BJ (cell line): Measurements from ENCODE around the gene HOMER3. TPM values are rescaled to one million over a fixed set of nuclear protein-coding genes. Genes with fewer than 3 reads are reported as not detected.

Source experiments
- CTCF ChIA-PET: fragments of 350-600 bp; formaldehyde crosslinking; extraction: SDS; loops from one replicate; lab custom pipeline; 2021; ENCODE audit warnings: antibody characterized with exemption, inconsistent platforms; lab: Yijun Ruan, JAX
- POLR2A ChIA-PET: fragments of 300-600 bp; sonication (Branson Sonifier 250); formaldehyde crosslinking; extraction: SDS; loops from one replicate; lab custom pipeline; 2021; ENCODE audit warnings: antibody characterized with exemption; lab: Charles Lee
- DNase-seq: peaks from one replicate; pipeline ENCODE4 v3.0.0-alpha.2; 2011; ENCODE audit warnings: low read depth
- H3K27me3 ChIP-seq: 2 replicates; pipeline ENCODE4 v1.6.0; 2011; ENCODE audit warnings: low read length; ENCODE audit not compliant: control insufficient read depth, insufficient read depth
- H3K36me3 ChIP-seq: 2 replicates; pipeline ENCODE4 v1.5.1; 2011; ENCODE audit warnings: low read length; ENCODE audit not compliant: control insufficient read depth, insufficient read depth
- H3K4me3 ChIP-seq: 2 replicates; pipeline ENCODE4 v1.5.1; 2011; ENCODE audit warnings: low read depth, mild to moderate bottlenecking, control low read depth, low read length
- polyA plus RNA-seq: library from polyadenylated mRNA; depleted of rRNA; stranded (reverse); fragments of >200 nt; gene quantifications from 2 replicates; pipeline ENCODE4 v1.2.3, GENCODE V29; 2011; rRNA removed
- TF ChIP-seq, protein P1 (sequence below): IDR thresholded peaks from 2 replicates; pipeline ENCODE4 v1.5.1; 2011; ENCODE audit warnings: low read depth, mild to moderate bottlenecking, control low read depth, inconsistent platforms, low read length, moderate library complexity; ENCODE audit not compliant: insufficient read depth

Gene HOMER3
- polyA plus RNA-seq, 1 experiment: 55.3 TPM

DNA sequence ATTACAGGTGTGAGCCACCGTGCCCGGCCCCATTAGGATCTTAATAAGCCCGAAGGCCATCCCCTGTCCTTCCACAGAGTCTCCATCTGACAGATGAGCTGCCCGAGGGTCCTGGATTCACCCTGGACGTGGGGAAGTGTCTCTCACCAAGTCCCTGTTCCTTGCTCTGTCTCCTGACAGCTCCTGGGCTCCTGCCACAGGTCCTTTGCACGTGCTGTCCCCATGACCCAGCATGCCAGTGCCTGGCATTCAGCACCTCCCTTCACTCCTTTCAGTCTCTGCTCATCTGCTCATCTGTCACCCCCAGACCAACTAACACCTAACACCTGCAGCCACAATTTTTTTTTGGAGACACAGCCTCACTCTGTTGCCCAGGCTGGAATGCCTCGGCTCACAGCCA is 59.5 kb downstream of the HOMER3 start:
- POLR2A ChIA-PET: no interaction called here
- Histone ChIP-seq H3K36me3 (no peaks in the 10 kb centered on the region; the same call in 1 of the 2 replicates), H3K4me3 (no peak overlapping the region), H3K27me3 (no peaks in the 10 kb centered on the region)
- CTCF ChIA-PET: interaction anchor here (2.4 to 2.8 kb wide), 2 partner anchors 11 to 105 kb away, joined by 8 read pairs; no protein-coding TSS in a partner anchor
- TF ChIP-seq, protein P1, sequence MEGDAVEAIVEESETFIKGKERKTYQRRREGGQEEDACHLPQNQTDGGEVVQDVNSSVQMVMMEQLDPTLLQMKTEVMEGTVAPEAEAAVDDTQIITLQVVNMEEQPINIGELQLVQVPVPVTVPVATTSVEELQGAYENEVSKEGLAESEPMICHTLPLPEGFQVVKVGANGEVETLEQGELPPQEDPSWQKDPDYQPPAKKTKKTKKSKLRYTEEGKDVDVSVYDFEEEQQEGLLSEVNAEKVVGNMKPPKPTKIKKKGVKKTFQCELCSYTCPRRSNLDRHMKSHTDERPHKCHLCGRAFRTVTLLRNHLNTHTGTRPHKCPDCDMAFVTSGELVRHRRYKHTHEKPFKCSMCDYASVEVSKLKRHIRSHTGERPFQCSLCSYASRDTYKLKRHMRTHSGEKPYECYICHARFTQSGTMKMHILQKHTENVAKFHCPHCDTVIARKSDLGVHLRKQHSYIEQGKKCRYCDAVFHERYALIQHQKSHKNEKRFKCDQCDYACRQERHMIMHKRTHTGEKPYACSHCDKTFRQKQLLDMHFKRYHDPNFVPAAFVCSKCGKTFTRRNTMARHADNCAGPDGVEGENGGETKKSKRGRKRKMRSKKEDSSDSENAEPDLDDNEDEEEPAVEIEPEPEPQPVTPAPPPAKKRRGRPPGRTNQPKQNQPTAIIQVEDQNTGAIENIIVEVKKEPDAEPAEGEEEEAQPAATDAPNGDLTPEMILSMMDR: no peak
- no peak for DNase-seq

DNA sequence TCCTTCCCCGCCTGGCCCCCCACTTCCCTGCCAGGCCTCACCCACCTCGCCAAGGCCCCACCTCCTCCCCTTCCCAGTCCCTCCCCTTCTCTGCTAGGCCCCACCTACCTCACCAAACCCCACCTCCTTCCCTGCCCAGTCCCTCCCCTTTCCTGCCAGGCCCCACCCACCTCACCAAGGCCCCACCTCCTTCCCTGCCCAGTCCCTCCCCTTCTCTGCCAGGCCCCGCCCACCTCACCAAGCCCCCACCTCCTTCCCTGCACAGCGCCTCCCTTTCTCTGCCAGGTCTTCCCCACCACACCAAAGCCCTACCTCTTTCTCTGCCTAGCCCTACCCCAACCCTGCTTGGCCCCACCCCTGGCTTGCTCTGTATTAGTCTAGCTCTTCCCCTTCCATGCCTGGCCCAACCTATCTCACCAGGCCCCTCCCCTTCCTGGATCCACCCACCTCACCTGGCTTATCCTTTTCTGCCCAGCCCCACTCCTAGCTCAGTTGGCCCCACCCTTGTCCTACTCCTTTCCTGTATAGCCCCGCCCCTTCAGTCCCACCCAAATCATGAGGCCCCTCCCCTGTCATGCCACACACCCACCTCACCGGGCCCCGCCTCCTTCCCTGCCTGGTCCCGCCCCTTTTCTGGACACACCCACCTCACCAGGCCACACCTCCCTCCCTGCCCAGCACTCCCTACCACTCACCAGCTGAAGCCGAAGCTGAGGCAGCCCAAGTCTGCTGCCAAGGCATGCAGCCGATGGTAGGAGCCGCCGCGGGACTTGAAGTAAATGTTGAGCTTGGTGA is 61.2 kb downstream of the HOMER3 start:
- DNase-seq: no peak
- TF ChIP-seq, protein P1: no peak
- ChIA-PET CTCF (interaction anchor here (0.5 to 2.8 kb wide), 3 partner anchors 33 to 499 kb away, joined by 4 to 8 read pairs (median 6); no protein-coding TSS in a partner anchor), POLR2A (interaction anchor here (0.6 kb wide), 1 partner anchor 1574 kb away, joined by 3 read pairs; no protein-coding TSS in a partner anchor)
- H3K27me3 ChIP-seq: no peaks in the 10 kb centered on the region
- H3K36me3 ChIP-seq: no peaks in the 10 kb centered on the region; the same call in 1 of the 2 replicates
- no peak overlapping the region for H3K4me3 ChIP-seq

Other genes starting within 250 kb of the HOMER3 start
- gene COMP, start 149.9 kb downstream of the HOMER3 start, polyA plus RNA-seq: 8.6 and 9.2 TPM in 2 replicates
- gene UPF1, start 109.3 kb downstream of the HOMER3 start, polyA plus RNA-seq: 15.4 and 24.1 TPM in 2 replicates
- 0.39 and 0.83 TPM in 2 replicates for gene CERS1, start 45.1 kb downstream of the HOMER3 start, polyA plus RNA-seq
- 161 and 309 TPM in 2 replicates for gene COPE, start 21.8 kb downstream of the HOMER3 start, polyA plus RNA-seq
- 45.0 and 70.0 TPM in 2 replicates for gene DDX49, start 21.5 kb downstream of the HOMER3 start, polyA plus RNA-seq
- 33.0 and 37.4 TPM in 2 replicates for gene SUGP2, start 92.3 kb upstream of the HOMER3 start, polyA plus RNA-seq
- 20.7 and 31.5 TPM in 2 replicates for gene ARMC6, start 92.4 kb upstream of the HOMER3 start, polyA plus RNA-seq
- gene SLC25A42, start 122.8 kb upstream of the HOMER3 start, polyA plus RNA-seq: 3.8 and 5.8 TPM in 2 replicates
- 23.6 and 40.1 TPM in 2 replicates for gene TMEM161A, start 197.3 kb upstream of the HOMER3 start, polyA plus RNA-seq
- gene MEF2B, start 229.0 kb upstream of the HOMER3 start, polyA plus RNA-seq: 0.10 and 0.39 TPM in 2 replicates